ENCODE results near the gene TASOR. TPM values are rescaled to one million over a fixed set of nuclear protein-coding genes. Genes with fewer than 3 reads are reported as not detected.
"Not testable (repeated sequence)": the region's sequence is repeated elsewhere in the genome, so short reads cannot be mapped to it uniquely, and the experiment has no call there.

TASOR gene
- total RNA-seq, 1 experiment from 2014 or later: 75.0 TPM

DNA sequence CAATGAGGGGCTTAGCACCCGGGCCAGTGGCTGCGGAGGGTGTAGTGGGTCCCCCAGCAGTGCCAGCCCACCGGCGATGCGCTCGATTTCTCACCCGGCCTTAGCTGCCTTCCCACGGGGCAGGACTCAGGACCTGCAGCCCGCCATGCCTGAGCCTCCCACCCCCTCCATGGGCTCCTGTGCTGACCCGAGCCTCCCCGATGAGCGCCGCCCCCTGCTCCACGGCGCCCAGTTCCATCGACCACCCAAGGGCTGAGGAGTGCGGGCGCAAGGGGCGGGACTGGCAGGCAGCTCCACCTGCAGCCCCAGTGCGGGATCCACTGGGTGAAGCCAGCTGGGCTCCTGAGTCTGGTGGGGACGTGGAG is 8.9 kb upstream of the TASOR start:
- H2AFZ ChIP-seq (ENCODE audit: low read length); H3K4me1 ChIP-seq (ENCODE audit: insufficient read depth, low read length); DNase-seq; H4K20me1 ChIP-seq (ENCODE audit: low read length); BruUV-seq (replicated peaks); POLR2A ChIA-PET (ENCODE audit: unreplicated experiment); CTCF ChIA-PET; H3K27ac ChIP-seq (ENCODE audit: low read length); ATAC-seq; H3F3A ChIP-seq (ENCODE audit: low read length, unreplicated experiment); H3K4me3 ChIP-seq (ENCODE audit: low read length); H3K9me2 ChIP-seq (replicated peaks; ENCODE audit: low read length); H3K9me3 ChIP-seq (ENCODE audit: low read length); H3K9ac ChIP-seq (ENCODE audit: low read length); H3K36me3 ChIP-seq (ENCODE audit: low read depth, low read length); H3K4me2 ChIP-seq (ENCODE audit: low read length); H3K27me3 ChIP-seq (ENCODE audit: low read length); H3K79me2 ChIP-seq (ENCODE audit: low read length): not testable (repeated sequence)
- intact Hi-C loops (cut with micrococcal nuclease): loop anchor here (10.0 kb wide), 1 partner anchor 373 kb away; the partner anchor contains the start of gene SPATA12

DNA sequence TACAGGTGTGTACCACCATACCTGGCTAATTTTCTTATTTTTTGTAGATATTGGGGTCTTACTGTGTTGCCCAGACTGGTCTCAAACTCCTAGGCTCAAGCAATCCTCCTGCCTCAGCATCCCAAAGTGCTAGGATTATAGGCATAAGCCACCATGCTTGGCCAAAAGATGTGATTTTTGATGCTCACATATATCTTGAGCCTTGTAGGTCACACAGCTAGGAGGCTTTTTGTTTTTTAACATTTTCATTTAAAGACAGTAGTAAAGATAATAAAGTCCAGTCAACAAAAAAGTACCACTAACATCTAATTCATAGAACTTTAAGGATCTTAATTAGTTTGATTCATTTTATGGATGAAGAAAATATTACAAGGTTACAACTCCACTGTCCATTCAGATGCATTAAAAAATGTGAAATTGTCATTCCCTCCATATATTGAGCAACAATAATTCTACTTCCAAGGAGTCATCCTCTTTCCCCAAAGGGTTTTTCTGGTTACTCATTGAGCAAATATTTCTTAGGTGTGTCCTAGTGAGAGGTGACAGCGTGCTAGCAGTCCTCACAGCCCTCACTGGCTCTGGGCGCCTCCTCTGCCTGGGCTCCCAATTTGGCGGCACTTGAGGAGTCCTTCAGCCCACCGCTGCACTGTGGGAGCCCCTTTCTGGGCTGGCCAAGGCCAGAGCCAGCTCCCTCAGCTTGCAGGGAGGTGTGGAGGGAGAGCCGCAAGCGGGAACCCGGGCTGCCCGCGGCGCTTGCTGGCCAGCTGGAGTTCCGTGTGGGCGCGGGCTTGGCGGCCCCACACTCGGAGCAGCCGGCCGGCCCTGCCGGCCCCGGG is 8.3 kb upstream of the TASOR start:
- Histone ChIP-seq H3K4me2 (ENCODE audit: low read length) (peak overlapping the region; percentile 7; the same call in 1 of the 2 replicates), H3K9me3 (ENCODE audit: low read length) (no peaks in the 10 kb centered on the region), H2AFZ (ENCODE audit: low read length) (no peak overlapping the region), H3K9me2 (replicated peaks; ENCODE audit: low read length) (no peaks in the 10 kb centered on the region), H4K20me1 (ENCODE audit: low read length) (no peaks in the 10 kb centered on the region), H3K4me3 (ENCODE audit: low read length) (no peak overlapping the region), H3K27me3 (ENCODE audit: low read length) (no peaks in the 10 kb centered on the region), H3K4me1 (ENCODE audit: insufficient read depth, low read length) (peaks cover 9% of the 10 kb centered on the region), H3K9ac (ENCODE audit: low read length) (no peak overlapping the region), H3K79me2 (ENCODE audit: low read length) (no peaks in the 10 kb centered on the region), H3K36me3 (ENCODE audit: low read depth, low read length) (no peaks in the 10 kb centered on the region), H3K27ac (ENCODE audit: low read length) (peak overlapping the region; percentile 35), H3F3A (ENCODE audit: low read length, unreplicated experiment) (no peaks in the 10 kb centered on the region)
- TF ChIP-seq EZH2phosphoT487 (IDR thresholded peaks at IDR 0.05; ENCODE audit: borderline replicate concordance, low read length): no peak
- TF ChIP-seq EZH2 (IDR thresholded peaks at IDR 0.05; ENCODE audit: low read length, unreplicated experiment): no peak
- no peak for TF ChIP-seq CTCF (conservative IDR thresholded peaks at IDR 0.05; ENCODE audit: low read depth, low read length)
- ATAC-seq (peak; percentile 99), DNase-seq (peak; percentile 97)
- no TSS peak for BruUV-seq (replicated peaks)
- ChIA-PET CTCF (no interaction called here), POLR2A (ENCODE audit: unreplicated experiment) (no interaction called here)
- intact Hi-C loops (cut with micrococcal nuclease): loop anchor here (10.0 kb wide), 1 partner anchor 373 kb away; the partner anchor contains the start of gene SPATA12

DNA sequence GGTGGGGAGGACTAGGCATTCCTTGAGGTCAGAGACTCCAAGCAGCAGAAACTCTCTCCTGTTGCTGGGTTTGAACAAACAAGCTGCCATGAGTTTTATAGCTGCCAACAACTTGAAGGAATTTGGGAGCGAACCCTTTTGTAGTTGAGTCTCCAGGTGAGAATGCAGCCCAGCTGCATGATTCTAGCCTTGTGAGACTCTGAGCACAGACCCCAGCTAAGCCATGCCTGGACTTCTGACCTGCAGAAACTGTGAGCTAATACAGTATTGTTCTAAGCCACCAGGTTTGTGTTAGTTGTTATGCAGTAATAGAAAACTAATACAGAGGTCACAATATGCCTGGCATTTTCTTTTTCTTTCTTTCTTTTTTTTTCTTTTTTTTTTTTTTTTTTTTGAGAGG is 6.2 kb upstream of the TASOR start:
- POLR2A ChIA-PET (ENCODE audit: unreplicated experiment): no interaction called here
- intact Hi-C loops (cut with micrococcal nuclease): no loop called here
- Histone ChIP-seq H4K20me1 (ENCODE audit: low read length) (no peaks in the 10 kb centered on the region), H3K79me2 (ENCODE audit: low read length) (no peaks in the 10 kb centered on the region), H3K4me1 (ENCODE audit: insufficient read depth, low read length) (peaks cover 9% of the 10 kb centered on the region), H3K36me3 (ENCODE audit: low read depth, low read length) (0 out of 2 replicates have a peak, but pooled peaks cover 1% of the 10 kb centered on the region), H3K4me3 (ENCODE audit: low read length) (no peak overlapping the region), H2AFZ (ENCODE audit: low read length) (no peak overlapping the region), H3K27ac (ENCODE audit: low read length) (no peak overlapping the region), H3K9me3 (ENCODE audit: low read length) (no peaks in the 10 kb centered on the region), H3K27me3 (ENCODE audit: low read length) (no peaks in the 10 kb centered on the region), H3K4me2 (ENCODE audit: low read length) (no peak overlapping the region), H3K9me2 (replicated peaks; ENCODE audit: low read length) (no peaks in the 10 kb centered on the region), H3F3A (ENCODE audit: low read length, unreplicated experiment) (no peaks in the 10 kb centered on the region), H3K9ac (ENCODE audit: low read length) (no peak overlapping the region)
- no TSS peak for BruUV-seq (replicated peaks)
- CTCF ChIA-PET: no interaction called here
- no peak for ATAC-seq
- no peak for TF ChIP-seq CTCF (conservative IDR thresholded peaks at IDR 0.05; ENCODE audit: low read depth, low read length)
- no peak for TF ChIP-seq EZH2phosphoT487 (IDR thresholded peaks at IDR 0.05; ENCODE audit: borderline replicate concordance, low read length)
- TF ChIP-seq EZH2 (IDR thresholded peaks at IDR 0.05; ENCODE audit: low read length, unreplicated experiment): no peak
- no peak for DNase-seq

Measured in PC-3 (cell line).